LNCaP clone FGC (cell line): Measurements from ENCODE around the gene IQSEC1.
A peak's percentile ranks its signal among the peaks of the same experiment; 100 is the strongest.

Experiments
- DNase-seq: peaks from one replicate; pipeline ENCODE4 v3.0.0-alpha.2; 2011; ENCODE audit warnings: low read depth
- H3K4me3 ChIP-seq: 2 replicates; pipeline ENCODE4 v1.5.1; 2011; ENCODE audit warnings: mild to moderate bottlenecking, low read depth, low read length, control low read depth
- TF ChIP-seq, protein P1 (sequence below): IDR thresholded peaks from 2 replicates; pipeline ENCODE4 v1.5.1; 2012; ENCODE audit warnings: mild to moderate bottlenecking; ENCODE audit not compliant: control insufficient read depth, insufficient read depth; ENCODE audit errors: extremely low read depth

Gene IQSEC1

DNA sequence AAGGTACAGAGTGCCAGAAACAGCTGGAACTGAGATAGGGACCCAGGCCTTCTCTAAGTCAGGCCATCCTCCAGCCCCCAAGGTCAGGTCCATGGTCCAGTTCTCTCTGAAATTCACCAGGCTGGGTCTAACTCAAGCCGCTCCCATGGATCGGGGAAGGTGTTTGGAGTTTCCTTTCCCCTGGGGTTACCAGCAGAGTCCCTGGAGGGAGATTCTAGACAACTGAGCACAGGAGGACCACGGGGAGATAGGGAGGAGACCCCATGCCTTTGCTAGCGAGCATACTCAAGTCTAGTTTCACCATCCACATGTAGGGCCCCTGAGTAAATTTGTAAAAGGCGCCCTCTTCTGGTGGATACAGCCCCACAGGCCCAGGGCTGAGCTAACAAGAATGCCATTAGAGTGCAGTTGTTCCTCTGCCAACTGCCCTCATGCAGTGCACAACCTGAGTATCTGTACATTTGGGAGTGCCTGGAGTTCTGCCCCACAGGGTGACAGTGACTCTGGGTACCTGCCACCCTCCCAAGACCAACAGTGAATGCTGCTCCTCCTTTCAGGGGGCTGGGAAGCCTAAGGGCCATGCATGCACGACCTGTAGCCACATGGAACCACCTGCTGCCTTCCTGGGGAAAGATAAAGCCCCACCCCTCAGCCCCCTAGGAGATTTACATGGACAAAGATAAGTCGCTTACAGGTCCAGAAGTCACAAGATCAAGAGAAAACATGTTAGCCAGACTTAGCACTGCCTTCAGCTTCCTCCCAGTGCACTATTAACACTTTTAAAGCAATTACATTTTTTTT is 89.0 kb downstream of the IQSEC1 start:
- DNase-seq = peak; percentile 62
- TF ChIP-seq, protein P1, sequence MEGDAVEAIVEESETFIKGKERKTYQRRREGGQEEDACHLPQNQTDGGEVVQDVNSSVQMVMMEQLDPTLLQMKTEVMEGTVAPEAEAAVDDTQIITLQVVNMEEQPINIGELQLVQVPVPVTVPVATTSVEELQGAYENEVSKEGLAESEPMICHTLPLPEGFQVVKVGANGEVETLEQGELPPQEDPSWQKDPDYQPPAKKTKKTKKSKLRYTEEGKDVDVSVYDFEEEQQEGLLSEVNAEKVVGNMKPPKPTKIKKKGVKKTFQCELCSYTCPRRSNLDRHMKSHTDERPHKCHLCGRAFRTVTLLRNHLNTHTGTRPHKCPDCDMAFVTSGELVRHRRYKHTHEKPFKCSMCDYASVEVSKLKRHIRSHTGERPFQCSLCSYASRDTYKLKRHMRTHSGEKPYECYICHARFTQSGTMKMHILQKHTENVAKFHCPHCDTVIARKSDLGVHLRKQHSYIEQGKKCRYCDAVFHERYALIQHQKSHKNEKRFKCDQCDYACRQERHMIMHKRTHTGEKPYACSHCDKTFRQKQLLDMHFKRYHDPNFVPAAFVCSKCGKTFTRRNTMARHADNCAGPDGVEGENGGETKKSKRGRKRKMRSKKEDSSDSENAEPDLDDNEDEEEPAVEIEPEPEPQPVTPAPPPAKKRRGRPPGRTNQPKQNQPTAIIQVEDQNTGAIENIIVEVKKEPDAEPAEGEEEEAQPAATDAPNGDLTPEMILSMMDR = peak; percentile 95
- no peak overlapping the region for H3K4me3 ChIP-seq

DNA sequence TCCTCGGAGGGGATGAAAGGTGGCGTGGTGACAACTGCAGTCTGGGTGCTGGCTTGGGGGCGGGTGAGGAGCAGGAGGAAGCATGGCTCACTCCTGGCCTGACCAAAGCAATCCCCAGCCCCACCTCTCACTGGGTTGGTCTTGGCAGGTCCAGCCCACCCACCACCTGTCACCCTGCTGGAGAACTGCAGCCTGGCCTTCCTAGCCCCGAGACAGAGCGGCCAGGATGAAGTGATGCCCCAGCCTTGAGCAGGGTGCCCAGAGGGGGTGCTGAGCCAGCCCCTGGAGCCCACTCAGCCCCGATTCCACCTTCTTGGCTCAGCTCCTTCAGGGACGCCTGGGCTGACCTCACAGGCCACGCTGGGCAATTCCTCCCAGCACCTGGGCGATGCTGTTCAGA is 89.9 kb downstream of the IQSEC1 start:
- DNase-seq = no peak
- TF ChIP-seq, protein P1 = no peak
- H3K4me3 ChIP-seq = no peak overlapping the region

DNA sequence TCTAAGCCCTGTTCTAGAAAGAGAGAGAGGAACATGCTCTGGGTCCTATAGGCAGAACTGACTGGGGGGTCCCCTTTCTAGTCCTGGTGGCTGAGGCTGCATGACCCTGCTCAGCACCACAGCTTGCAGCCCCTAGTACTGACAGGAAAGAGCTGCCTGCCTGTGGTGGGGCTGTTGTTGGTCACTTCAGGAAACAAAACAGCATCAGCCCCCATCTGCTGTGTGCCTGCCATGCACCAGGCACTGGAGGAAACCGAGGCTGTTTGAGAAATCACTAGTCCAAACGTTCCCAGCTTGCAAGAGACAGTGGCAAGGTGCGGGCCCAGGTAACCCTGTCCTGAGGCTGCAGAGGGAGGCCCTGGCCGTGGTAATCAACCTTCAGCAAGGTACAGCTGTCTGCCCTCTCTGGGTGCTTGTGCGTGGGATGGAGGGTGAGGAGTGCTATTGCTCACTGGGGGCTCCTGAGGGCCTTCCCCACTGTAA is 90.6 kb downstream of the IQSEC1 start:
- DNase-seq = no peak
- TF ChIP-seq, protein P1 = no peak
- H3K4me3 ChIP-seq = no peak overlapping the region

DNA sequence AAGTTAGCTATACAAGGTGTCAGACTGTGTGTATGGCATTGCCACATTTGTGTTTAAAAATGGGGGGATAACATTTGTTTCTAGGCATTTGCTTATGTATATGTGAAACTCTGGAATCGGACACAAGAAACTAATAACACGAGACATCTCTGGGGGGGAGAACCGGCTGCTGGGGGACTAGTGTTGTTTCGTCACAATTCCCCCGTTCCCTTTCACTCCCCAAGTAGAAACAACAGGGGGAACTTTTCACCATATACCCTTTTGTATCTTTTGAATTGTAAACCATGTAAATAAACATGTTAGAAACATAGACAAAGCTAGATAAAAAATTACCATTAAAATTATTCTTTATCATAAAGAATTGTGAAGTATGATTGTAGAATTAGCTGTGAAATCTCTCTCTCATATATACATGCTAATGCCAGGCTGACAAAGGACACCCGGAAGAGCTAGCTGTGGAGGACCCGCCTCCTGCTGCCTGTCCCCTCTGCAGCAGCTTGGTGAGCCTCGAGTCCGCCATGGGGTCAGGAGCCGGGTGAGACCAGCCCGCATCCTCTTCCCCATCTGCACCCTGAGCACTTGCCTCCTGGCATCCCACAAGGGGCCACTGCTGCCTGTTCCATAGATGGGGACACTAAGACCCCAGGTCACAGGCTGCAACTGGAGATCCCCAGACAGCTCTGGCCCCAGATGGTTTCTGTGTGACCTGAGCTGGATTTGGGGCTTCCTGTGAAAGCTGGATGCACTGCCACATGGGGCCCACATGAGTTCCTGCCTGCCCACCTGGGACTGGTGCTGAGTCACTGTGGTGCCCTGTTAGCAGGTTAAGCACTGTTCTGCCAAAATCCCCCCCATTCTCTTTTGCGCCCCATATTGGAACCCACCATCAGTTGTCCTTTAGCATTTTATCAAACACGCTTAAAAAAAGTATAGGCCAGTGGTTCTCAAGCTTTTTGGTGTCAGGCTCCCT is 91.6 kb downstream of the IQSEC1 start:
- TF ChIP-seq, protein P1 = no peak
- no peak overlapping the region for H3K4me3 ChIP-seq
- DNase-seq = no peak

DNA sequence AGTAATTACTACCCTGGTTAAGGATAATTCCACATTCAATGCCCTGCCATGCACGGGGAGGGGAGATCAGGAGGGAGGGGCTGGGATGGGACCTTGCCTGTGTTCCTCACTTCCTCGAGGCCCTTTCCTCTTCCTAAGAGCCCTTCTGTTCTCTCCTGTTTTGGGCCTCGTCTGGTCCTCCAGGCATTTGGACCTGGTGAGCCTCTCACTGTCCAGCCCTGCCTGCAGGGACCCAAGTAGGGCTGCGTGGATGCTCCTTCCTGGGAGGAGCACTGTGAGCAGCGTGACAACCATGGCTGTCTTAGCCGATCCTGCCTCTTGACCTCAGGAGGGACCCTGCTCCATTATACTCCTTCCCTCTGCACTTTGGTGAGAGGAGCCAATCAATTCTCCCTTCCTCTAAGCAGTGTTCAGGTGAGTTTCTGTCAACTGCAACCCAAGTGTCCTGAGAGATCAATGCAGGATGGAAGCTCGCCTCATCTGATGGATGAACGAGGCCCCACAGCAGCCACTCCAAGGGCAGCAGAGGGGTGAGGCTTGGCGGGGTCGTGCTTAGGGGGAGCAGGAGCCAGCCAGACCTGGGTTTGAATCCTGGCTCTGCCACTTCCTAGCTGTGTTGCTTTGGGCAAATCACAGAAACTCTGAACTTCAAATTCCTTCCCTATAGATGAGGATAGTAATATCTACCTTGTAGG is 92.5 kb downstream of the IQSEC1 start:
- H3K4me3 ChIP-seq = no peak overlapping the region
- TF ChIP-seq, protein P1 = no peak
- no peak for DNase-seq

DNA sequence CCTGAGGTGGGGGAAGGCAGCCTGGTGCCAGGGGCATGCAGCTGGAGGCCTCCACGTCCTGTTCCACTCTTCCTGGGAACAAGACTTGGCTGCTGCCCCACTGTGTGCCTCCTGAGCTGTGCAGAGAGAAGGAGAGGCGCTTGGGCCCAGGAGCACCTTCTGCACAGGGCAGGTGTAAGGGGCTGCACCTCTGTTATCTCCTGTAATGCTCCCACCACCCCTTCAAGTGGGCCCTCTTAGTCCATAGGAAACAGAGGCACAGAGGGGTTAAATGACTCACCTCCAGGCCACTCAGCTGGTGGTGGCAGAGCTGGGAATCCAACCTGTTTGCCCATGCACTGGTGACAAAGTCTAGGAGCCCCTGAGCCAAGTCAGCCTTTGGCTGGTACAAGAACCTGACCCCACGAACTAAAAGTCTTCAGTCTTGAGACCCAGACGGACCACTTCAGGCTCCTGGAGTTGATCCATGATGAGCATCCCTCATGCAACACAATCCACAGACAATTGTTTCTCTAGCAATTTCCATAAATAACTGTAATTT is 93.2 kb downstream of the IQSEC1 start:
- no peak overlapping the region for H3K4me3 ChIP-seq
- no peak for DNase-seq
- TF ChIP-seq, protein P1 = no peak
